Choroid plexus epithelial cell (primary cell): ENCODE measurements around the gene DNAH8.

Experiments
- DNase-seq: peaks from one replicate; pipeline ENCODE4 v3.0.0-alpha.2; 2010; ENCODE audit warnings: low read depth
- H3K4me3 ChIP-seq: 2 replicates; pipeline ENCODE4 v1.5.1; 2011; ENCODE audit warnings: low read depth, mild to moderate bottlenecking, control low read depth, low read length, moderate library complexity
- CTCF ChIP-seq: conservative IDR thresholded peaks from 2 replicates; pipeline ENCODE4 v1.5.1; 2011; ENCODE audit warnings: low read depth, mild to moderate bottlenecking, control low read depth, inconsistent platforms, low read length, moderate library complexity

The DNAH8 gene

GRCh38 chr6:39063526-39063925 lies 348.4 kb downstream of the DNAH8 start:
- no peak overlapping the region for H3K4me3 ChIP-seq
- DNase-seq, result no peak
- TF ChIP-seq CTCF, result no peak

- no peak overlapping the region for H3K4me3 ChIP-seq
- no peak for TF ChIP-seq CTCF
- no peak for DNase-seq
Observed at GRCh38 chr6:39065561-39065960, 350.4 kb downstream of the DNAH8 start.

- H3K4me3 ChIP-seq, result no peak overlapping the region
- TF ChIP-seq CTCF, result no peak
- no peak for DNase-seq
Observed at GRCh38 chr6:39068391-39068790, 353.3 kb downstream of the DNAH8 start.

GRCh38 chr6:39072830-39073229 lies 357.7 kb downstream of the DNAH8 start:
- DNase-seq, result no peak
- no peak overlapping the region for H3K4me3 ChIP-seq
- TF ChIP-seq CTCF, result no peak

- no peak for DNase-seq
- no peak overlapping the region for H3K4me3 ChIP-seq
- no peak for TF ChIP-seq CTCF
Observed at GRCh38 chr6:39073471-39074355, 358.6 kb downstream of the DNAH8 start.

GRCh38 chr6:39074486-39074885 lies 359.4 kb downstream of the DNAH8 start:
- DNase-seq, result no peak
- no peak for TF ChIP-seq CTCF
- no peak overlapping the region for H3K4me3 ChIP-seq
